ENCODE results near the gene CA6.

DNA sequence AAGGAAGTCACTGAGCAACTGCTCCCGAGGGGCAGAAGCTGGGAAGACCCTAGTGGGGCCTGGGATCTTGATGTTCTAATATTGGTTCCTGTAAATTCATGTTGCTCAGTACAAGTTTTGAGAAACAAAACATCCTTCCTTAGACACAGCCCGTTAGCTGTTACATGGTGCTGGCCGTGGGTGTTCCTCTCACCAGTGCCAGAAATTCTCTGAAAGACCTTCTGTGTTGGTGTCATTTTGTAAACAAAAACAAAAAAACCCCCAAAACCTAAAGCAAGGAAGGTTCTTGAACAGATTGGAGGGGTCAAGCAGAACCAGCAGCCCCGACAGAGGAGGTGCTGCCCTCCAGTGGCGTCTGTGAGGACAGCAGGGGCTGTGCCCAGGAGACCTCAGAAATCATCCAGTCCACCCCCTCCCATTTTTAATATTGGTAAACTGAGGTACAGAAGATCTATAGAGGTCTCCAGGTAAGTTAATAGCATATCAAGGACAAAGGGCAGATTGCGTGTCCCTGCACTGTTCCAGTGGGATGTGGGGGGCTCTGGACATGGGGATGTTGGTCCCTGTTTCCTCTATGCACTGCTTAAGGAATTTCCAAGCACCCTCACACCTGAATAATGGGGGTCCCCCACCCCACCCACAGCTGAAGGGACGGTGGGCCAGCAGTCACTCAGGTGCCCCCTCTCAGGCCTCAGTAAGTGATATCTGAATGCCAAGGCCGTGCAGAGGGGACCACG lies 42.4 kb downstream of the CA6 start:
- TF ChIP-seq CTCF (conservative IDR thresholded peaks at IDR 0.05) (peak; percentile 99), ZFX (IDR thresholded peaks at IDR 0.05) (no peak)

Measured in C4-2B (cell line).